Measurements from ENCODE around the gene LGALS4.
"Not testable (repeated sequence)": the region's sequence is repeated elsewhere in the genome, so short reads cannot be mapped to it uniquely, and the experiment has no call there.

DNA sequence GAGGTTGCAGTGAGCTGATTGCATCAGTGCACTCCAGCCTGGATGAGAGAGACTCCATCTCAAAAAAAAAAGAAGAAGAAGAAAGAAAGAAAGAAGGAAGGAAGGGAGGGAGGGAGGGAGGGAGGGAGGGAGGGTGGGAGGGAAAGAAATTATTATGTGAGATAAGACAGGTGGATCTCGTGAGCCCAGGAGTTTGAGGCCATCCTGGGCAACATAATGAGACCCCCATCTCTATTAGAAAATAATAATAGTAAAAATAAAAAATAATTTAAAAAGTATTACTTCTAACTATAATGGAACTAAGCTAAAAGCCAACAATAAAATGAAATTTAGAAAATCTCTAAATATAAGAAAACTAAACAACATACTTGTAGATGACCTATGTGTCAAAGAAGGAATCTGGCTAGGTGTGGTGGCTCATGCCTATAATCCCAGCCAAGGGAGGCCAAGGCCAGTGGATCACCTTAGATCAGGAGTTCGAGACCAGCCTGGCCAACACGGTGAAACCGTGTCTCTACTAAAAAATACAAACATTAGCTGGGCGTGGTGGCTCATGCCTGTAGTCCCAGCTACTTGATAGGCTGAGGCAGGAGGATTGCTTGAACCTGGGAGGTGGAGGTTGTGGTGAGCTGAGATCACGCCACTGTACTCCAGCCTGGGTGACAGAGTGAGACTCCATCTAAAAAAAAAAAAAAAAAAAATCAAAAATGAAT is 51.8 kb downstream of the LGALS4 start:
- not testable (repeated sequence) for TF ChIP-seq POLR2A (IDR thresholded peaks at IDR 0.05; ENCODE audit: low read length); GATA1 (IDR thresholded peaks at IDR 0.05; ENCODE audit: low read depth, low read length)
